H9 (cell line): ENCODE results near the gene FAM162A. TPM values are rescaled to one million over a fixed set of nuclear protein-coding genes. Genes with fewer than 3 reads are reported as not detected.

Source experiments
- DNase-seq: peaks from one replicate; pipeline ENCODE4 v3.0.0-alpha.2; 2017
- H2AFZ ChIP-seq: one replicate; pipeline ENCODE4 v1.6.1; 2013; ENCODE audit warnings: mild to moderate bottlenecking, low read length, control low read depth, moderate library complexity
- H2AK5ac ChIP-seq: 2 replicates; pipeline ENCODE4 v1.6.1; 2013; ENCODE audit warnings: low read length, control low read depth, mixed read lengths; ENCODE audit not compliant: insufficient read length
- H2BK120ac ChIP-seq: one replicate; pipeline ENCODE4 v1.6.1; 2013; ENCODE audit warnings: low read depth, mild to moderate bottlenecking, low read length, control low read depth, inconsistent platforms; ENCODE audit not compliant: poor library complexity, severe bottlenecking
- H2BK12ac ChIP-seq: 2 replicates; pipeline ENCODE4 v1.6.1; 2013; ENCODE audit warnings: low read length, control low read depth, mixed read lengths, low read depth; ENCODE audit not compliant: insufficient read length
- H2BK15ac ChIP-seq: 2 replicates; pipeline ENCODE4 v1.6.1; 2013; ENCODE audit warnings: low read depth, low read length, control low read depth
- H2BK20ac ChIP-seq: one replicate; pipeline ENCODE4 v1.6.1; 2013; ENCODE audit warnings: low read depth, mild to moderate bottlenecking, low read length, control low read depth, inconsistent platforms; ENCODE audit not compliant: poor library complexity, severe bottlenecking
- H2BK5ac ChIP-seq: 2 replicates; pipeline ENCODE4 v1.6.1; 2013; ENCODE audit warnings: low read length, control low read depth, mixed read lengths; ENCODE audit not compliant: insufficient read length
- H3K14ac ChIP-seq: 2 replicates; pipeline ENCODE4 v1.6.1; 2013; ENCODE audit warnings: low read length, control low read depth; ENCODE audit not compliant: insufficient read depth
- H3K18ac ChIP-seq: 2 replicates; pipeline ENCODE4 v1.6.1; 2013; ENCODE audit warnings: low read depth, mild to moderate bottlenecking, mixed read lengths, low read length, control low read depth; ENCODE audit not compliant: insufficient read length
- H3K23ac ChIP-seq: 2 replicates; pipeline ENCODE4 v1.6.1; 2013; ENCODE audit warnings: low read length, control low read depth, mixed read lengths, low read depth; ENCODE audit not compliant: insufficient read length
- H3K23me2 ChIP-seq: 2 replicates; pipeline ENCODE4 v1.6.1; 2013; ENCODE audit warnings: low read depth, mild to moderate bottlenecking, mixed read lengths, low read length, control low read depth; ENCODE audit not compliant: insufficient read length, poor library complexity, severe bottlenecking
- H3K27ac ChIP-seq: 2 replicates; pipeline ENCODE4 v1.5.1; 2013; ENCODE audit warnings: low read length, control low read depth, mixed read lengths, low read depth; ENCODE audit not compliant: insufficient read length
- H3K27me3 ChIP-seq: 2 replicates; pipeline ENCODE4 v1.6.1; 2013; ENCODE audit warnings: low read length, control low read depth, inconsistent platforms; ENCODE audit not compliant: insufficient read depth
- H3K4ac ChIP-seq: 2 replicates; pipeline ENCODE4 v1.6.1; 2013; ENCODE audit warnings: low read depth, mild to moderate bottlenecking, control low read depth, inconsistent platforms, low read length, moderate library complexity
- H3K4me1 ChIP-seq: 2 replicates; pipeline ENCODE4 v1.6.1; 2013; ENCODE audit warnings: low read length, control low read depth, inconsistent platforms; ENCODE audit not compliant: insufficient read depth
- H3K4me2 ChIP-seq: 2 replicates; pipeline ENCODE4 v1.6.1; 2013; ENCODE audit warnings: low read length, control low read depth, mixed read lengths; ENCODE audit not compliant: insufficient read length, insufficient read depth
- H3K56ac ChIP-seq: 2 replicates; pipeline ENCODE4 v1.6.1; 2013; ENCODE audit warnings: low read depth, mild to moderate bottlenecking, mixed read lengths, low read length, control low read depth; ENCODE audit not compliant: insufficient read length
- H3K79me1 ChIP-seq: 2 replicates; pipeline ENCODE4 v1.6.1; 2013; ENCODE audit warnings: low read depth, mild to moderate bottlenecking, moderate library complexity, low read length, control low read depth, inconsistent platforms; ENCODE audit not compliant: insufficient read depth, poor library complexity, severe bottlenecking
- H3K79me2 ChIP-seq: 2 replicates; pipeline ENCODE4 v1.6.1; 2013; ENCODE audit warnings: low read length, control low read depth, inconsistent platforms; ENCODE audit not compliant: insufficient read depth
- H3K9ac ChIP-seq: 2 replicates; pipeline ENCODE4 v1.6.1; 2013; ENCODE audit warnings: low read length, control low read depth, mixed read lengths; ENCODE audit not compliant: insufficient read length; ENCODE audit errors: extremely low read depth
- H3K9me3 ChIP-seq: one replicate; pipeline ENCODE4 v1.6.1; 2013; ENCODE audit warnings: low read depth, low read length, inconsistent platforms; ENCODE audit not compliant: control insufficient read depth
- H3T11ph ChIP-seq: one replicate; pipeline ENCODE4 v1.6.1; 2013; ENCODE audit warnings: mild to moderate bottlenecking, low read length, control low read depth, inconsistent platforms
- H4K20me1 ChIP-seq: one replicate; pipeline ENCODE4 v1.6.1; 2013; ENCODE audit not compliant: control insufficient read depth, insufficient read length, insufficient read depth
- H4K5ac ChIP-seq: 2 replicates; pipeline ENCODE4 v1.6.1; 2013; ENCODE audit warnings: low read depth, mild to moderate bottlenecking, mixed read lengths, low read length, control low read depth; ENCODE audit not compliant: insufficient read length
- H4K8ac ChIP-seq: replicated peaks from 2 replicates; pipeline ENCODE4 v1.6.1; 2013; ENCODE audit warnings: low read length, control low read depth, mixed read lengths, low read depth; ENCODE audit not compliant: insufficient read length
- H4K91ac ChIP-seq: 2 replicates; pipeline ENCODE4 v1.6.1; 2013; ENCODE audit warnings: low read depth, mild to moderate bottlenecking, moderate library complexity, mixed read lengths, low read length, control low read depth; ENCODE audit not compliant: insufficient read length
- H3K27ac Mint-ChIP-seq, 3 experiments: 2 replicates in 2 of 3; 3 replicates in 1 of 3; pipeline ENCODE4 v1.8.0; 2020 to 2021; ENCODE audit warnings: mixed read lengths in 3 of 3, mild to moderate bottlenecking in 1 of 3, moderate library complexity in 1 of 3
- H3K27me3 Mint-ChIP-seq: 2 replicates; pipeline ENCODE4 v1.8.0; 2021; ENCODE audit warnings: low read depth, mild to moderate bottlenecking, moderate library complexity, mixed read lengths
- H3K36me3 Mint-ChIP-seq, 3 experiments: 2 replicates in 2 of 3; 3 replicates in 1 of 3; pipeline ENCODE4 v1.8.0; 2020 to 2021; ENCODE audit warnings: low read depth in 3 of 3, mixed read lengths in 3 of 3; ENCODE audit not compliant: insufficient read depth in 1 of 3
- H3K4me1 Mint-ChIP-seq, 2 experiments: 2 replicates each; pipeline ENCODE4 v1.8.0; 2020; ENCODE audit warnings: mixed read lengths in 2 of 2
- H3K4me3 Mint-ChIP-seq, 2 experiments: 2 replicates in 1 of 2; 3 replicates in 1 of 2; pipeline ENCODE4 v1.8.0; 2020 to 2021; ENCODE audit warnings: mild to moderate bottlenecking in 2 of 2, mixed read lengths in 2 of 2, moderate library complexity in 1 of 2
- H3K9me3 Mint-ChIP-seq, 2 experiments: 2 replicates in 1 of 2; 3 replicates in 1 of 2; pipeline ENCODE4 v1.8.0; 2020; ENCODE audit warnings: mild to moderate bottlenecking in 2 of 2, mixed read lengths in 2 of 2, moderate library complexity in 1 of 2
- WGBS: extraction: QIAGEN DNeasy Blood & Tissue Kit; methylation state at CpG from one replicate; pipeline ENCODE4 v1.1.7; 2013; ENCODE audit warnings: missing lambda C conversion rate, low lambda C conversion rate, mixed read lengths; ENCODE audit not compliant: insufficient read length; ENCODE audit errors: extremely low coverage; 5-methylcytosine and 5-hydroxymethylcytosine counted together
- total RNA-seq: library from RNA; stranded (reverse); gene quantifications from 2 replicates; pipeline ENCODE4 v1.2.1, GENCODE V29; 2021
- TF ChIP-seq, protein P1 (sequence below): fragments of 200-600 bp; sonication (generic); conservative IDR thresholded peaks from 3 replicates; pipeline ENCODE4 v1.8.0; 2021; ENCODE audit warnings: antibody characterized with exemption, mild to moderate bottlenecking

Gene FAM162A
- total RNA-seq, 1 experiment from 2014 or later = 78.5 TPM

GRCh38 chr3:122342803-122343202 lies 41.2 kb upstream of the FAM162A start:
- H3K27me3 Mint-ChIP-seq = no peaks in the 10 kb centered on the region; the same call in 1 of the 2 replicates
- DNase-seq = no peak

More at GRCh38 chr3:122342803-122343202, 41.2 kb upstream of the FAM162A start:
- Histone ChIP-seq H3K23ac (no peak overlapping the region), H2BK12ac (no peak overlapping the region), H3T11ph (no peak overlapping the region), H2BK20ac (no peak overlapping the region), H4K20me1 (no peaks in the 10 kb centered on the region), H3K9ac (no peak overlapping the region), H3K14ac (no peak overlapping the region), H4K5ac (no peak overlapping the region), H2AK5ac (no peak overlapping the region), H4K91ac (no peak overlapping the region), H3K27ac (no peak overlapping the region), H2BK15ac (no peak overlapping the region), H3K18ac (no peak overlapping the region), H3K4ac (no peak overlapping the region), H3K23me2 (no peaks in the 10 kb centered on the region), H2BK120ac (no peak overlapping the region), H3K56ac (no peak overlapping the region), H3K79me1 (no peaks in the 10 kb centered on the region), H3K4me1 (no peaks in the 10 kb centered on the region), H3K79me2 (no peaks in the 10 kb centered on the region), H4K8ac (no peak overlapping the region), H2BK5ac (no peak overlapping the region), H2AFZ (no peak overlapping the region), H3K9me3 (no peaks in the 10 kb centered on the region), H3K27me3 (no peaks in the 10 kb centered on the region), H3K4me2 (no peak overlapping the region)
- peaks cover 4 to 10% of the 10 kb centered on the region in 2 experiments; a peak in 3 of 5 replicates for H3K9me3 Mint-ChIP-seq
- WGBS = no CpG with 5 or more reads among the region's 1 CpG
- H3K27ac Mint-ChIP-seq = no peak overlapping the region
- TF ChIP-seq, protein P1, sequence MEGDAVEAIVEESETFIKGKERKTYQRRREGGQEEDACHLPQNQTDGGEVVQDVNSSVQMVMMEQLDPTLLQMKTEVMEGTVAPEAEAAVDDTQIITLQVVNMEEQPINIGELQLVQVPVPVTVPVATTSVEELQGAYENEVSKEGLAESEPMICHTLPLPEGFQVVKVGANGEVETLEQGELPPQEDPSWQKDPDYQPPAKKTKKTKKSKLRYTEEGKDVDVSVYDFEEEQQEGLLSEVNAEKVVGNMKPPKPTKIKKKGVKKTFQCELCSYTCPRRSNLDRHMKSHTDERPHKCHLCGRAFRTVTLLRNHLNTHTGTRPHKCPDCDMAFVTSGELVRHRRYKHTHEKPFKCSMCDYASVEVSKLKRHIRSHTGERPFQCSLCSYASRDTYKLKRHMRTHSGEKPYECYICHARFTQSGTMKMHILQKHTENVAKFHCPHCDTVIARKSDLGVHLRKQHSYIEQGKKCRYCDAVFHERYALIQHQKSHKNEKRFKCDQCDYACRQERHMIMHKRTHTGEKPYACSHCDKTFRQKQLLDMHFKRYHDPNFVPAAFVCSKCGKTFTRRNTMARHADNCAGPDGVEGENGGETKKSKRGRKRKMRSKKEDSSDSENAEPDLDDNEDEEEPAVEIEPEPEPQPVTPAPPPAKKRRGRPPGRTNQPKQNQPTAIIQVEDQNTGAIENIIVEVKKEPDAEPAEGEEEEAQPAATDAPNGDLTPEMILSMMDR = no peak
- H3K4me1 Mint-ChIP-seq = no peaks in the 10 kb centered on the region
- peaks cover 0 to 6% (median 0%) of the 10 kb centered on the region in 3 experiments; a peak in 1 of 7 replicates for H3K36me3 Mint-ChIP-seq
- H3K4me3 Mint-ChIP-seq = no peak overlapping the region
